H9 (cell line): ENCODE measurements around the gene APOL4. TPM values are rescaled to one million over a fixed set of nuclear protein-coding genes. Genes with fewer than 3 reads are reported as not detected.

ENCODE experiments used
- DNase-seq: peaks from one replicate; pipeline ENCODE4 v3.0.0-alpha.2; 2017
- H2AFZ ChIP-seq: one replicate; pipeline ENCODE4 v1.6.1; 2013; ENCODE audit warnings: mild to moderate bottlenecking, low read length, control low read depth, moderate library complexity
- H2AK5ac ChIP-seq: 2 replicates; pipeline ENCODE4 v1.6.1; 2013; ENCODE audit warnings: low read length, control low read depth, mixed read lengths; ENCODE audit not compliant: insufficient read length
- H2BK120ac ChIP-seq: one replicate; pipeline ENCODE4 v1.6.1; 2013; ENCODE audit warnings: low read depth, mild to moderate bottlenecking, low read length, control low read depth, inconsistent platforms; ENCODE audit not compliant: poor library complexity, severe bottlenecking
- H2BK12ac ChIP-seq: 2 replicates; pipeline ENCODE4 v1.6.1; 2013; ENCODE audit warnings: low read length, control low read depth, mixed read lengths, low read depth; ENCODE audit not compliant: insufficient read length
- H2BK15ac ChIP-seq: 2 replicates; pipeline ENCODE4 v1.6.1; 2013; ENCODE audit warnings: low read depth, low read length, control low read depth
- H2BK20ac ChIP-seq: one replicate; pipeline ENCODE4 v1.6.1; 2013; ENCODE audit warnings: low read depth, mild to moderate bottlenecking, low read length, control low read depth, inconsistent platforms; ENCODE audit not compliant: poor library complexity, severe bottlenecking
- H2BK5ac ChIP-seq: 2 replicates; pipeline ENCODE4 v1.6.1; 2013; ENCODE audit warnings: low read length, control low read depth, mixed read lengths; ENCODE audit not compliant: insufficient read length
- H3K14ac ChIP-seq: 2 replicates; pipeline ENCODE4 v1.6.1; 2013; ENCODE audit warnings: low read length, control low read depth; ENCODE audit not compliant: insufficient read depth
- H3K18ac ChIP-seq: 2 replicates; pipeline ENCODE4 v1.6.1; 2013; ENCODE audit warnings: low read depth, mild to moderate bottlenecking, mixed read lengths, low read length, control low read depth; ENCODE audit not compliant: insufficient read length
- H3K23ac ChIP-seq: 2 replicates; pipeline ENCODE4 v1.6.1; 2013; ENCODE audit warnings: low read length, control low read depth, mixed read lengths, low read depth; ENCODE audit not compliant: insufficient read length
- H3K23me2 ChIP-seq: 2 replicates; pipeline ENCODE4 v1.6.1; 2013; ENCODE audit warnings: low read depth, mild to moderate bottlenecking, mixed read lengths, low read length, control low read depth; ENCODE audit not compliant: insufficient read length, poor library complexity, severe bottlenecking
- H3K27ac ChIP-seq: 2 replicates; pipeline ENCODE4 v1.5.1; 2013; ENCODE audit warnings: low read length, control low read depth, mixed read lengths, low read depth; ENCODE audit not compliant: insufficient read length
- H3K27me3 ChIP-seq: 2 replicates; pipeline ENCODE4 v1.6.1; 2013; ENCODE audit warnings: low read length, control low read depth, inconsistent platforms; ENCODE audit not compliant: insufficient read depth
- H3K4ac ChIP-seq: 2 replicates; pipeline ENCODE4 v1.6.1; 2013; ENCODE audit warnings: low read depth, mild to moderate bottlenecking, control low read depth, inconsistent platforms, low read length, moderate library complexity
- H3K4me1 ChIP-seq: 2 replicates; pipeline ENCODE4 v1.6.1; 2013; ENCODE audit warnings: low read length, control low read depth, inconsistent platforms; ENCODE audit not compliant: insufficient read depth
- H3K4me2 ChIP-seq: 2 replicates; pipeline ENCODE4 v1.6.1; 2013; ENCODE audit warnings: low read length, control low read depth, mixed read lengths; ENCODE audit not compliant: insufficient read length, insufficient read depth
- H3K56ac ChIP-seq: 2 replicates; pipeline ENCODE4 v1.6.1; 2013; ENCODE audit warnings: low read depth, mild to moderate bottlenecking, mixed read lengths, low read length, control low read depth; ENCODE audit not compliant: insufficient read length
- H3K79me1 ChIP-seq: 2 replicates; pipeline ENCODE4 v1.6.1; 2013; ENCODE audit warnings: low read depth, mild to moderate bottlenecking, moderate library complexity, low read length, control low read depth, inconsistent platforms; ENCODE audit not compliant: insufficient read depth, poor library complexity, severe bottlenecking
- H3K79me2 ChIP-seq: 2 replicates; pipeline ENCODE4 v1.6.1; 2013; ENCODE audit warnings: low read length, control low read depth, inconsistent platforms; ENCODE audit not compliant: insufficient read depth
- H3K9ac ChIP-seq: 2 replicates; pipeline ENCODE4 v1.6.1; 2013; ENCODE audit warnings: low read length, control low read depth, mixed read lengths; ENCODE audit not compliant: insufficient read length; ENCODE audit errors: extremely low read depth
- H3K9me3 ChIP-seq: one replicate; pipeline ENCODE4 v1.6.1; 2013; ENCODE audit warnings: low read depth, low read length, inconsistent platforms; ENCODE audit not compliant: control insufficient read depth
- H3T11ph ChIP-seq: one replicate; pipeline ENCODE4 v1.6.1; 2013; ENCODE audit warnings: mild to moderate bottlenecking, low read length, control low read depth, inconsistent platforms
- H4K20me1 ChIP-seq: one replicate; pipeline ENCODE4 v1.6.1; 2013; ENCODE audit not compliant: control insufficient read depth, insufficient read length, insufficient read depth
- H4K5ac ChIP-seq: 2 replicates; pipeline ENCODE4 v1.6.1; 2013; ENCODE audit warnings: low read depth, mild to moderate bottlenecking, mixed read lengths, low read length, control low read depth; ENCODE audit not compliant: insufficient read length
- H4K8ac ChIP-seq: replicated peaks from 2 replicates; pipeline ENCODE4 v1.6.1; 2013; ENCODE audit warnings: low read length, control low read depth, mixed read lengths, low read depth; ENCODE audit not compliant: insufficient read length
- H4K91ac ChIP-seq: 2 replicates; pipeline ENCODE4 v1.6.1; 2013; ENCODE audit warnings: low read depth, mild to moderate bottlenecking, moderate library complexity, mixed read lengths, low read length, control low read depth; ENCODE audit not compliant: insufficient read length
- H3K27ac Mint-ChIP-seq, 3 experiments: 2 replicates in 2 of 3; 3 replicates in 1 of 3; pipeline ENCODE4 v1.8.0; 2020 to 2021; ENCODE audit warnings: mixed read lengths in 3 of 3, mild to moderate bottlenecking in 1 of 3, moderate library complexity in 1 of 3
- H3K27me3 Mint-ChIP-seq: 2 replicates; pipeline ENCODE4 v1.8.0; 2021; ENCODE audit warnings: low read depth, mild to moderate bottlenecking, moderate library complexity, mixed read lengths
- H3K36me3 Mint-ChIP-seq, 3 experiments: 2 replicates in 2 of 3; 3 replicates in 1 of 3; pipeline ENCODE4 v1.8.0; 2020 to 2021; ENCODE audit warnings: low read depth in 3 of 3, mixed read lengths in 3 of 3; ENCODE audit not compliant: insufficient read depth in 1 of 3
- H3K4me1 Mint-ChIP-seq, 2 experiments: 2 replicates each; pipeline ENCODE4 v1.8.0; 2020; ENCODE audit warnings: mixed read lengths in 2 of 2
- H3K4me3 Mint-ChIP-seq, 2 experiments: 2 replicates in 1 of 2; 3 replicates in 1 of 2; pipeline ENCODE4 v1.8.0; 2020 to 2021; ENCODE audit warnings: mild to moderate bottlenecking in 2 of 2, mixed read lengths in 2 of 2, moderate library complexity in 1 of 2
- H3K9me3 Mint-ChIP-seq, 2 experiments: 2 replicates in 1 of 2; 3 replicates in 1 of 2; pipeline ENCODE4 v1.8.0; 2020; ENCODE audit warnings: mild to moderate bottlenecking in 2 of 2, mixed read lengths in 2 of 2, moderate library complexity in 1 of 2
- CTCF ChIP-seq: fragments of 200-600 bp; sonication (generic); conservative IDR thresholded peaks from 3 replicates; pipeline ENCODE4 v1.8.0; 2021; ENCODE audit warnings: antibody characterized with exemption, mild to moderate bottlenecking
- WGBS: extraction: QIAGEN DNeasy Blood & Tissue Kit; methylation state at CpG from one replicate; pipeline ENCODE4 v1.1.7; 2013; ENCODE audit warnings: missing lambda C conversion rate, low lambda C conversion rate, mixed read lengths; ENCODE audit not compliant: insufficient read length; ENCODE audit errors: extremely low coverage; 5-methylcytosine and 5-hydroxymethylcytosine counted together
- total RNA-seq: library from RNA; stranded (reverse); gene quantifications from 2 replicates; pipeline ENCODE4 v1.2.1, GENCODE V29; 2021

APOL4 gene
- total RNA-seq, 1 experiment from 2014 or later = not detected

- Histone ChIP-seq H2BK20ac (no peak overlapping the region), H4K8ac (no peak overlapping the region), H3K79me2 (no peaks in the 10 kb centered on the region), H3K4me1 (no peaks in the 10 kb centered on the region), H2BK15ac (no peak overlapping the region), H3K9me3 (no peaks in the 10 kb centered on the region), H2AK5ac (no peak overlapping the region), H2BK5ac (no peak overlapping the region), H3K4ac (no peak overlapping the region), H3T11ph (no peak overlapping the region), H3K18ac (no peak overlapping the region), H3K27ac (no peak overlapping the region), H4K5ac (no peak overlapping the region), H2BK120ac (no peak overlapping the region), H2BK12ac (no peak overlapping the region), H3K79me1 (no peaks in the 10 kb centered on the region), H3K14ac (no peak overlapping the region), H4K91ac (no peak overlapping the region), H3K27me3 (no peaks in the 10 kb centered on the region), H3K23ac (no peak overlapping the region), H3K4me2 (no peak overlapping the region), H3K23me2 (no peaks in the 10 kb centered on the region), H3K56ac (no peak overlapping the region), H3K9ac (no peak overlapping the region), H4K20me1 (peaks cover 3% of the 10 kb centered on the region), H2AFZ (no peak overlapping the region)
- TF ChIP-seq CTCF = no peak
- peaks cover 7 to 9% of the 10 kb centered on the region in 2 experiments for H3K4me1 Mint-ChIP-seq
- no peak overlapping the region; a peak in 3 of 7 replicates for H3K27ac Mint-ChIP-seq
- no peak overlapping the region for H3K4me3 Mint-ChIP-seq
- WGBS = no CpG with 5 or more reads among the region's 3 CpGs
- H3K9me3 Mint-ChIP-seq = peaks cover 4 to 11% of the 10 kb centered on the region in 2 experiments
- no peaks in the 10 kb centered on the region for H3K27me3 Mint-ChIP-seq
- H3K36me3 Mint-ChIP-seq = peaks cover 4 to 7% (median 5%) of the 10 kb centered on the region in 3 experiments; a peak in 5 of 7 replicates
- peak; percentile 49 for DNase-seq
Observed at GRCh38 chr22:36171941-36172340, 29.7 kb downstream of the APOL4 start.
